ENCODE results near the gene CEP68. TPM values are rescaled to one million over a fixed set of nuclear protein-coding genes. Genes with fewer than 3 reads are reported as not detected.

CEP68 gene
- total RNA-seq, 4 donors from 2014 or later, result 21.4 to 48.0 (median 35.2) TPM

DNA sequence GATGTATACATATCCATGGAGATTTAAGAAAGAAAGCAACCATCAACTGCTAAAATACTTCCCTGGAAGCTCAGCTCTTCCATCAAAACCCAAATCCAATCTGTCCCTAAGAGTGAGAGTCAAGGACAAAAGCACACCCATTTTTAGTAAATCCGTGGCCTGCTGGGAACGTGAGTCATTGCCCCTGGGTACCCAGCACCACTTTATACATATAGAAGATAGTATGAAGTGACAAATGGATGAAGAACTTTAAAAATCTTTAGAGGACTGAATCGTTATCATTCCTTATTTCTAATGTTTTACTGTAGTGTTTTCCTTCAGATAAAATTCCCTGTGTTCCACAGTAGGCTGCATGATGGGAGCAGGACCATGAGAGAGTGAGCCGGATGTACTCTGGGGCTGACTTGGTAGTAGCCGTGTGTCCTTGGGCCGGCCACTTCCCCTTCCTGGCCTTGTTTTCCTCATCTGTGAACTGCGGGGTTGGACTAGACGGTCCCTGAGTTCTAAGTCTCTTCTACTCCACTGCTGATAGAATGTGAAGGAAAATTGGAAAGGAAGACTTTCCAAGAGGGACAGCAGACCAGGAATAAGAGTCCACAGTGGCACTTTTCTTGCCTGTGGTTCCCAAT is 28.5 kb upstream of the CEP68 start:
- intact Hi-C loops (cut with DNase I; ENCODE audit: low total_unique reads) (loop anchor here (10.0 kb wide), 1 partner anchor 443 kb away; no protein-coding TSS in a partner anchor), in situ Hi-C loops (cut with MboI; ENCODE audit: low sequenced_read_pairs in 4 of 4) (loop anchor here in 2 of 4 donors (25.0 kb wide), 3 partner anchors 390 to 535 kb away; no protein-coding TSS in a partner anchor)
- no peak for DNase-seq
- Histone ChIP-seq H3K36me3 (peaks cover 0 to 5% of the 10 kb centered on the region in 2 donors), H3K9me3 (no peaks in the 10 kb centered on the region), H3K27me3 (no peaks in the 10 kb centered on the region), H3K4me3 (no peak overlapping the region), H3K27ac (peak overlapping the region in 2 of 4 donors; percentile 30 to 31), H3K4me1 (peaks cover 10 to 12% of the 10 kb centered on the region in 2 donors)
- TF ChIP-seq, protein P1, sequence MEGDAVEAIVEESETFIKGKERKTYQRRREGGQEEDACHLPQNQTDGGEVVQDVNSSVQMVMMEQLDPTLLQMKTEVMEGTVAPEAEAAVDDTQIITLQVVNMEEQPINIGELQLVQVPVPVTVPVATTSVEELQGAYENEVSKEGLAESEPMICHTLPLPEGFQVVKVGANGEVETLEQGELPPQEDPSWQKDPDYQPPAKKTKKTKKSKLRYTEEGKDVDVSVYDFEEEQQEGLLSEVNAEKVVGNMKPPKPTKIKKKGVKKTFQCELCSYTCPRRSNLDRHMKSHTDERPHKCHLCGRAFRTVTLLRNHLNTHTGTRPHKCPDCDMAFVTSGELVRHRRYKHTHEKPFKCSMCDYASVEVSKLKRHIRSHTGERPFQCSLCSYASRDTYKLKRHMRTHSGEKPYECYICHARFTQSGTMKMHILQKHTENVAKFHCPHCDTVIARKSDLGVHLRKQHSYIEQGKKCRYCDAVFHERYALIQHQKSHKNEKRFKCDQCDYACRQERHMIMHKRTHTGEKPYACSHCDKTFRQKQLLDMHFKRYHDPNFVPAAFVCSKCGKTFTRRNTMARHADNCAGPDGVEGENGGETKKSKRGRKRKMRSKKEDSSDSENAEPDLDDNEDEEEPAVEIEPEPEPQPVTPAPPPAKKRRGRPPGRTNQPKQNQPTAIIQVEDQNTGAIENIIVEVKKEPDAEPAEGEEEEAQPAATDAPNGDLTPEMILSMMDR (IDR thresholded peaks at IDR 0.05 in 4 of 5, conservative IDR thresholded peaks at IDR 0.05 in 1 of 5), result no peak
- TF ChIP-seq POLR2A (IDR thresholded peaks at IDR 0.05), result no peak
- ATAC-seq, result no peak

DNA sequence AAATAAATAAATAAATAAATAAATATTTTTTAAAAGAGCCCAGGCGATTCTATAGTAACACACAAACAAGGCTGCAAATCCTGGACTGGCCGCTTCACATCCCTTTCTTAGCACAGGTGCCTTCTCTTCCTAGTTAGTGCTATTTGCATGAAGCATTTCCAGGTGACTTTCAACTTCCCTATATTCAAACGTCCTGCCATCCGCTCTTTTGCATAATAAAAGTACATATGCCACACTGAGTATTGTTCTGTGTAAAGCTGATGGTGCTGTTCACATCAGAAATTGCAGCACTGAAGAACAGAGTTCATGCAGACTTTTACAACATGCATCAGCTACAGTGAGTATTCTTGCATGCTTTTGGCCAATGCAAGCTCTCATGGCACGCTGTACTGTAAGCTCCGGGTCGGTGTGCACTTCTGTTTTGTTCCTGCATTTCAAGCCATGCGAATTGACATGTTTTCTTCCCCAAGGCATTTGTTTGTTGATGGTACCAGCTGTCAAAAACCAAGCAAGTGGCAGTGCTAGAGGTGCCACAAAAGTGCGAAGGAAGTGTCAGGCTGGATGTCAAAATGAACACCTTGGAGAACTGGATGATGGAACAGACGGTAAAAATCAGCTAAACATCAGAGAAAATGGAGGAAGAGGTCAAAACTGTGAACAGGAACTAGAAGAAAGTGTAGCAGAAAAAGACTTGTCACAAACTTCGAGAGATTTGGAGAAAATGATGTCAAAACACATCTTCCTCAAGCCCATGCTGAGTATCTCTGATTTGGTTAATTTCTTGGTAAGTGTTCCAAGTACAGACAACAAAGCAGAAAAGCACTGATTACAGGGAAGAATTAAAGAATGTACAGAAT is 25.5 kb upstream of the CEP68 start:
- Histone ChIP-seq H3K27me3 (no peaks in the 10 kb centered on the region), H3K4me3 (no peak overlapping the region), H3K36me3 (no peaks in the 10 kb centered on the region), H3K9me3 (no peaks in the 10 kb centered on the region), H3K4me1 (peaks cover 10 to 12% of the 10 kb centered on the region in 2 donors), H3K27ac (no peak overlapping the region)
- DNase-seq, result no peak
- TF ChIP-seq, protein P1 (IDR thresholded peaks at IDR 0.05 in 4 of 5, conservative IDR thresholded peaks at IDR 0.05 in 1 of 5), result no peak
- no peak for TF ChIP-seq POLR2A (IDR thresholded peaks at IDR 0.05)
- no peak for ATAC-seq
- in situ Hi-C loops (cut with MboI; ENCODE audit: low sequenced_read_pairs in 4 of 4), result loop anchor here in 2 of 4 donors (25.0 kb wide), 3 partner anchors 393 to 532 kb away; no protein-coding TSS in a partner anchor
- intact Hi-C loops (cut with DNase I; ENCODE audit: low total_unique reads), result no loop called here

DNA sequence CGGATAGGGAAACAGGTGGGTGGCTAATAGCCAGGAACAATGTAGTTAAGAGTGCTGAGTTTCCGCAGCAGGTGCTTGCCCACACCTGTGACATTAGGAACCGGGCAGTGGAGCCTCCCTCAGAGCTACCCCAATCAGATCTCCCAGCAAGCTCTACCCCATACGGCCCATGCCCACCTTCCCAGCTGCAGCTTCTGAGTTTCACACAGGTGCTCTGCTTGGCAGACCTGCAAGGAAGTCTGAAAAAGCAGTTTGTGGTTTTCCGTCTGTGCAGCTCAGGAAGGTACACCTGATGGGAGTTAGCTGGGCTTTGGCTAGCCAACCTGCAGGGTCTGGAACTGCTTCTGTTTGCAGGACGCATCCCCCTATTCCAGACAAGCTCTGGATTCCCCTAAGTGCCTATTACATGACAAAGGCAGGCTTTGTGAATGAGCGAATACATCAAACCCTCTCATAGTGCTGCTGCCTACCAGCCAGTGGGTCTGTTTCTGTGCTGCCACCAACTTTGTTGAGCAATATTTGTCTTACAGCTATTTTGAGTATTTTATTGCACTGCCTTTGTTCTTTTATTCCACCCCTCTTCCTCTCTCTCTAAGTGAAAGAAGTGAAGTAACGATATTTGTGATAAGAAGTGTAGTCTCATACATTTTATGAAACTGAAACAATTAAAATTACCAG is 24.7 kb upstream of the CEP68 start:
- in situ Hi-C loops (cut with MboI; ENCODE audit: low sequenced_read_pairs in 4 of 4) (loop anchor here in 2 of 4 donors (25.0 kb wide), 3 partner anchors 394 to 531 kb away; no protein-coding TSS in a partner anchor), intact Hi-C loops (cut with DNase I; ENCODE audit: low total_unique reads) (no loop called here)
- Histone ChIP-seq H3K27ac (peak overlapping the region in 1 of 4 donors; percentile 55), H3K27me3 (no peaks in the 10 kb centered on the region), H3K36me3 (no peaks in the 10 kb centered on the region), H3K9me3 (no peaks in the 10 kb centered on the region), H3K4me3 (no peak overlapping the region), H3K4me1 (peaks cover 10 to 12% of the 10 kb centered on the region in 2 donors)
- no peak for DNase-seq
- ATAC-seq, result peak in 1 of 2 donors; percentile 70
- no peak for TF ChIP-seq POLR2A (IDR thresholded peaks at IDR 0.05)
- TF ChIP-seq, protein P1 (IDR thresholded peaks at IDR 0.05 in 4 of 5, conservative IDR thresholded peaks at IDR 0.05 in 1 of 5), result no peak

DNA sequence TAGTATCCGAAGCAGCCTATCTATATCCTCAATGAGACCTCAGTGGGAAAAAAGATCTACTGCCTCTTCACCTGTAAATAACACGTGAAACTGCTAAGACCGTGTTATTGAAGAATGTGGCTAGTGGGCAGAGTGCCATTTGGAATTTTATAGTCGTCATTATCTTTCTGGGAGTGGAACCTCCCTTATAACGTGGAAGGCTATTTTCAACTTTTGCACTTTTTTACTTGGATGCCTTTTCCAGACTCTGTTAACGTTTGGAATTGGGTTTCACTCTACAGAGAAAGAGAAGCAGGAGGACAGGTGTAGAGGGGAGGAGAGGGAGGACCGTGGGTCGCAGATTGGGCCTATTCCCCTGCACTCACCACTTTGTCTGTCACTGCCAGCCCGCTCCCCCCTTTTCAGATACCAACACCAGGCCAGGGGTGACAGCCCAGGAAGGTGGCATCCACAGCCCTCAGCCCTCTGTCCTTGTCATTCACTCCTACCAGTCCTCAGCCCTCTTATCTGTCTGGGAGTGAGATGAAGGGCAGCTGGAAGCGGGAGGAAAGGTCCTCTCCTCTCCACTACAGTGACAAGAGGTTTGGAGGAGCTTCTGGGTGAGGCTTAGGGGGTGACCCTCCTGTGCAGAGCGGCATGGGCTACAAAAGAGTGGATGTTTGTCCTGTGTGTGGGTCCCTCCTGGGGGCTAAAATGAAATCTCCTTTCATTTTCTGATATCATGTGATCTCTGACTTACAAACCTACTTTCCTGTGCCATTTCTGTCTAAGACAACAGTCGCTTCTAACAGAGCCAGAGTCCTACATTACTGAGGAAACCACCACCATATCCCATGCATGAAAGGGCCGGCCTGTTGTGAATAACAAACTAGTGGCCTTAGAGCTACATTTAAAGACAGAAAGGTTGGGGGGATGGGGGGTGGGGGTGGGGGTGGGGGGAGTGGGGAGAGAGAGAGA is 23.9 kb upstream of the CEP68 start:
- intact Hi-C loops (cut with DNase I; ENCODE audit: low total_unique reads), result no loop called here
- no peaks in the 10 kb centered on the region for H3K36me3 ChIP-seq
- H3K27ac ChIP-seq, result peak overlapping the region in 2 of 4 donors; percentile 33 to 55
- no peaks in the 10 kb centered on the region for H3K9me3 ChIP-seq
- no peak for DNase-seq
- H3K4me1 ChIP-seq, result peaks cover 10 to 12% of the 10 kb centered on the region in 2 donors
- no peak overlapping the region for H3K4me3 ChIP-seq
- in situ Hi-C loops (cut with MboI; ENCODE audit: low sequenced_read_pairs in 4 of 4), result loop anchor here in 2 of 4 donors (25.0 kb wide), 3 partner anchors 395 to 530 kb away; no protein-coding TSS in a partner anchor
- peak in 1 of 2 donors; percentile 26 for ATAC-seq
- TF ChIP-seq, protein P1 (IDR thresholded peaks at IDR 0.05 in 4 of 5, conservative IDR thresholded peaks at IDR 0.05 in 1 of 5), result no peak
- no peak for TF ChIP-seq POLR2A (IDR thresholded peaks at IDR 0.05)
- H3K27me3 ChIP-seq, result no peaks in the 10 kb centered on the region
